Measurements from ENCODE around the gene ZSCAN23.
A peak's percentile ranks its signal among the peaks of the same experiment; 100 is the strongest.
"Not testable (repeated sequence)": the region's sequence is repeated elsewhere in the genome, so short reads cannot be mapped to it uniquely, and the experiment has no call there.

The ZSCAN23 gene

GRCh38 chr6:28433119-28433518 is 10.2 kb downstream of the ZSCAN23 start:
- peak; percentile 82 to 83 for DNase-seq

DNA sequence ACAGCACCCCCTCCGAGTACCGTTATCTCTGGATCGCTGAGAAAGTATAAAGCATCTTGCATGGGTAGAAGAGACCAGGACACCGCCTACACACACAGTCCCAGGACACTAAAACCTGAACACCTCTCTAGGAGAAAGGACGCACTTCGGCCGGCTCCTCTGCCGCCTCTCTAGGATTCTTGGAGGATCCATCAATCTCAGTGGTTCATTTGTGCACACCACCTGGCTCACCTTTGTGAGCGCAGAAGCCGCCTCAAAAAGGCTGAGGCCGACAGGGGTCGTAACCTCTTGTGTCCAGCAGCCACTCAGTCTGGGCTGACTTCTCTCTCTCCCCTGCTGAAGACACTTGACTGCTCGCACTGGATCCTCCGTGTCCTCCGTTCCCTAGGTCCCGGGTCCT is 13.5 kb downstream of the ZSCAN23 start:
- no peak for DNase-seq

- no peak for DNase-seq
These were observed 17.2 kb downstream of the ZSCAN23 start for GRCh38 chr6:28425944-28426541.

- no peak for DNase-seq
These were observed 19.1 kb downstream of the ZSCAN23 start for GRCh38 chr6:28424163-28424562.

DNA sequence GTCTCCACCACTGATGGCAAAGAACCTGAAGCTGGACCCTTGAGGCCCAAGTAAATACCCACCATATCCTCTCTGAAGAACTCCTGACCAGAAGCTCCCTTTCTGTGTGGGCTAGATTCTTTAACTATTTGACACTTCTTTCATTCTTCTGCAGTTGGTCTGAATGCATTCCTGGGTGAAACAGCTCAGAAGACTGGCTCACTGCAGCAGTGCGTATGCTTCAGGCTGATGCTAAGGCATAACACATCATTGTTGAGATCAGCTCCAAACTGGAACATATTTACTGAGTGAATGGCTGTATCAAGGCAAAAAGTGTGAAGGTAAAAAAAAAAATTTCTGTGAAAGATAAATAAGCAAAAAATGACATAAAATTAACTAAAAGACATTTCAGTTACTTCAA is 19.7 kb downstream of the ZSCAN23 start:
- DNase-seq: no peak

- DNase-seq: no peak
These were observed 29.6 kb downstream of the ZSCAN23 start for GRCh38 chr6:28413681-28414080.

DNA sequence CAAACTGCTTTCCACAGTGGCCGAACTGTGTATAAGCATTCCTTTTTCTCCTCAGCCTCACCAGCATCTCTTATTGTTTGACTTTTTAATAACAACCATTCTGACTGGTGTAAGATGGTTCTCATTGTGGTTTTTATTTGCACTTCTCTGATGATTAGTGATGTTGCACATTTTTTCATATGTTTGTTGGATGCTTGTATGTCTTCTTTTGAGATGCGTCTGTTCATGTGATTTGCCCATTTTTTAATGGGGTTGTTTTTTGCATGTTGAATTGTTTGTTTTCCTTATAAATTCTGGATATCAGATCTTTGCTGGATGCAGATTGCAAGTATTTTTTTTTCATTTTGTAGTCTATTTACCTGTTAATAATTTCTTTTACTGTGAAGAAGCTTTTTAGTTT is 32.5 kb downstream of the ZSCAN23 start:
- DNase-seq: no peak

GRCh38 chr6:28408076-28408802 is 35.1 kb downstream of the ZSCAN23 start:
- no peak for DNase-seq

DNA sequence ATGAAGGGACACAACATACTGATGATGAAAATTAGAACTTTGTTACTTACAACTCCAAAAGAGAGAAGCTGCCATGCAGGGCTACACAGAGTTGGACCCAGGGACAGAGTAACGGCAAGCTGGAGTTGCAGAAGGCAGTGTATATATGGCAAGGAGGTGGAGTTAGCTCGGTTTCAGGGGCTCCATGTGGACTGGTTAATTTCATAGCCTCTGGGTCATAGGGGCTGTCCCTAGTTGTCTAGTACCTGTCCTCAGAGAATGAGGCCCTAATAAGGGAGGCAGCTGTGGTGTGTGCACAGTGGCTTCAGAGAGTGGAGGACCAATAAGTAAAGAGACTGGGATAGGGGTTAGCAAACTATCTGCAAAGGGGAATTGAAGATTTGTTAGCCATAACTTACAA is 35.9 kb downstream of the ZSCAN23 start:
- no peak for DNase-seq

DNA sequence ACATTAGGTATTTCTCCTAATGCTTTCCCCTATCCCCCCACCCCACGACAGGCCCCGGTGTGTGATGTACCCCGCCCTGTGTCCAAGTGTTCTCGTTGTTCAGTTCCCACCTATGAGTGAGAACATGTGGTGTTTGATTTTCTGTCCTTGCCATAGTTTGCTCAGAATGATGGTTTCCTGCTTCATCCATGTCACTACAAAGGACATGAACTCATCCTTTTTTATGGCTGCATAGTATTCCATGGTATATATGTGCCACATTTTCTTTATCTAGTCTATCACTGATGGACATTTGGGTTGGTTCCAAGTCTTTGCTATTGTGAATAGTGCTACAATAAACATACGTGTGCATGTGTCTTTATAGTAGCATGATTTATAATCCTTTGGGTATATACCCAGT is 39.4 kb downstream of the ZSCAN23 start:
- not testable (repeated sequence) for DNase-seq

- no peak for DNase-seq
These were observed 41.1 kb downstream of the ZSCAN23 start for GRCh38 chr6:28402197-28402596.

DNA sequence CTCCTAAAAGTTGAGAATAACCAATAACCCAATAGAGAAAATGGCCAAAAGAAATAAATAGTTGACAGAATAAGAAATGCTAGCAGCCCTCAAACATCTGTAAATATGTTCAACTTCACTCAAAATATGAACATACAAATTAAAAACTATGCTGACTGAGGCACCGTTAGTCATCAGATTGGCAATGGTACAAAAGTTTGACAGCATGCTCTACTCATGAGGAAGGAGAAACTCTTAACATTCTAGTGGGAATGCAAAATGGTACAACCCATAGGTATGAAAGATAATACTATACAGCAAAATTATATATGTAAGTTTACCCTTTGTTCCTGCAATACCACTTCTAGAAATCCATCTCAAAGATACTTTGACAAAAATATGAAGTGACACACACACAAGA is 42.1 kb downstream of the ZSCAN23 start:
- no peak for DNase-seq

GRCh38 chr6:28400122-28400451 is 43.2 kb downstream of the ZSCAN23 start:
- DNase-seq: no peak

GRCh38 chr6:28399350-28400121 is 43.8 kb downstream of the ZSCAN23 start, which contains the start of gene ZSCAN12:
Gene ZSCAN12 (minus strand): TSS chr6:28399747. CDS start chr6:28398405, 1,342 bp downstream.
- DNase-seq: peak; percentile 91 to 95

- DNase-seq: no peak
These were observed 47.4 kb downstream of the ZSCAN23 start for GRCh38 chr6:28395918-28396317.

DNA sequence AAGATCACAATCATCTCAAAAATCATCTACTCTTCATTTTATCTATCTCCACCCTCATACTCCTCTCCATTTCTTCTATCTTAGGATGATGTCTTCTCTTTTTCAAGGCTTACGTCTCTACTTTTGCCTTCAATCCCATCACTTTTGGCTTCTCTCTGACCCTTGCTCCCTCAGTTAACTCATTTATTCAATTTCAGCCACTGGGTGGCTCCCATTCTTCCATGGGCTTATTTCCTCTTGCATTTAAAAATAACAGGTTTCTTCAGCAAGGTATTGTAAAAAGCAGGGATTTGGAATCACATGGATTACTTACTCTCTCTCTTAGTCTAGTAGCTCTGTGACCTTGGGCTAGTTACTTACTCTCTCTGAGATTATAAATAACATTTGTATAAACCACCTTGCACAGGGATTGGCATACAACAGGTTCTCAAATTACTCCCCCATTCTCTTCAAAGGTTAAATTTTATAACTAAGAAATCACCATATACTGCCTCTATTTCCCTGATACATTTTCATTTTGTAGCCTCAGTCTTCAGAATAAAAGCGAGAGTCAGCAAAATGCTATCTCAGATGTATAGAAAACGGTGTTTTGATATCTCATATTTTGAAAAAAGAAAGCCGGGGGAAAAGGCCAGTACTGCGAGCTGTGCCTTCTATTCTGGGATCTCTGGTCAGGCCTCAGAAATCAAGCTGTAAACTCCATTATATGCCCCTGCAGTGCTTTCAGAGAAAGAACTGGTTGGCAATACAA is 49.2 kb downstream of the ZSCAN23 start:
- peak; percentile 28 to 40 for DNase-seq

DNA sequence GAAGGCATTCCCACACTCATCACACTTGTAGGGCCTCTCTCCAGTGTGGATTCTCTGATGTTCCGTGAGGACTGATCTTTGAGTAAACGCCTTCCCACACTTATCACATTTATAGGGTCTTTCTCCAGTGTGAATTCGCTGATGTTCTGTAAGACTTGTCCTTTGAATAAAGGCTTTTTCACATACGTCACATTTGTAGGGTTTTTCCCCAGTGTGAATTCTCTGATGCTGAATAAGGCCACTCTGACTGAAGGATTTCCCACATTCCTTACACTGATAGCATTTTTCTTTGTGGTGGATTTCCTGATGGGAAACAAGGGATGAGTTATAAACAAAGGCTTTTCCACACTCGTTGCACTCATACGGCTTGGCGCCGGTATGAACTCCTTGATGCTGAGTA is 52.6 kb downstream of the ZSCAN23 start:
- DNase-seq: no peak

DNA sequence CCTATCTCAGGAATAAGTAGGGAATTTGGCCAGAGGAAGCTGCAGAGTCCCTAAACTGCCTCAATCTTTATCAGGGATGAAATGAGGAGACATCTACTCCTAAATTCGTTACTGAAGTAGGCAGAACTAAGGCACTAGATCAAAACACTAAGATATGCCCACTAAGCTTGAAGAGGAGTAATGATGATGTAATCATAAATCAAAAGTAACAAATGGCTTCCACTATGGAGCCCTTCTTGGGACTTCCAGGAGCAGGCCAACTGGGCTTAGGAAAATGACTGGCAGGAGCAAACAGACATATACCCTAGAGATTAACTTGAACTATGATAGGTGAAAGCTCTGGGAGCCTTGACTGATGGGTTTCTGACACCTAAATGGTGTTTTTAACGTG is 59.2 kb downstream of the ZSCAN23 start:
- no peak for DNase-seq

DNA sequence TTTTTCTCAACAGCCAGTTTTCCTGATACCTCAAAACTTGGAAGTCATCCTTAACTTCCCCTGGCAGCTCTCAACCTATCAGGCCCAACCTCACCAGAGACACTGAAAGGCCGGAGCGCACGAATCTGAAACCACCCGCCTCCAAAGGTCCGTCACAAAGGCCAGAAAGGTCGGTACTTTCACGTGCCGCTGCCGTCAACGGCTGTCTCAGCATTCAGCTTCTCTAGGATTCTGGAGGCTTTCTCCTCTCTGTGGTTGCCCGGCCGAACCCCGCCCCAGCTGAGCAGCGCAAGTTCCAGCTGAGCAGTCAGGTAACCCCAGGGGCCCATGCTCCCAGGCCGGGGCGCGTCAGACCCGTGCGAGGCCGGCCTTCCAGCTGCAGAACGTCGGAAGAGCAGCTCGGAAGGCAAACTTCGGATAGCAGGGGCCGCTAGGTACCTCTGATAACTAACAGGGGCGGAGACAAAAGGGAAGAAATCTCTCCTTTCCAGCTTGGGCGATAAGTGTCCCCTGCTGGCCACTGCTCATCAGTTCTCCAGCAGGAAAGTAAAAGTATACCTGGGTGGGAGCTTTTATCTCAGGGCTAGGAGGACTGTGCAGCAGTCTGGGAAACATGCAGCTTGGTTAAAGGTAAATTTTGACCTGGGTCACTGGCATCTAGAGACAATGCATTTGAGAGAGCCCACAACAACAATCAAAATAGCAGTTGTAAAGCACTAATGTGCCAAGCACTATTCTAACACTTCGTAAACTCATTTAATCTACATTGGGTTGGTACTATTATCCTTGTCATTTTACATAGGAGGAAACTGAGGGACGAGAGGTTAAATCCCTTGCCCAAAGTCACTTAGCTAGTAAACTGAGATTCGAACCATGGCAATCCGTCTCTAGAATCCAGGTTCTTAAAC is 59.8 kb downstream of the ZSCAN23 start:
- DNase-seq: peak; percentile 91 to 96
